ENCODE data around the gene ARAP2. TPM values are rescaled to one million over a fixed set of nuclear protein-coding genes. Genes with fewer than 3 reads are reported as not detected.

ARAP2 gene
- total and polyA plus RNA-seq, 11 donors: 0.38 to 17.0 (median 3.4) TPM

DNA sequence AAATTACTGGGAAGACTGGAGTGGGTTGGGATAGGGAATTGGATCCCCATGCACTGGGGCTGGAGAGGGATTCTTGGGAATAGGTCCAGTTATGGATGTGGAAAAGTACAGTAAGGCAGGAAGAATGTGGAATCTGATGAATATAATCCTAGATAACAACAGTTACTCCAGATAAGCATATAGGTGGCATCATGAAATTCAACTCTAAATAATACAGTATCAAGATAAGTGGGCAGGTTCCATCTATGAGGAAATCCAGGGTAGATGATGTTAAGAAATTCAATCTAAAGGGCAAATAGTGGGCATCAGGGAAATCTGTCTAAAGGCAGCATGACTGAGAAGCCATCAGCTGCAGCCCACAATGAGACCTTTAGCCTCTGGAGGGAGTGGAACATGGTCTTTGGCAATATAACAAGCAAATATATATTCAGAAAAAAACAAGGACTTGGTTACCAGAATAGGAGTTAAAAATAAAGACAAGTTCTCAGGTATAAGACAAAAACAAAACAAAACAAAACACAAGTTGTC lies 38.3 kb upstream of the ARAP2 start:
- intact Hi-C loops (cut with DNase I): no loop called here
- no peaks in the 10 kb centered on the region for H3K36me3 ChIP-seq

DNA sequence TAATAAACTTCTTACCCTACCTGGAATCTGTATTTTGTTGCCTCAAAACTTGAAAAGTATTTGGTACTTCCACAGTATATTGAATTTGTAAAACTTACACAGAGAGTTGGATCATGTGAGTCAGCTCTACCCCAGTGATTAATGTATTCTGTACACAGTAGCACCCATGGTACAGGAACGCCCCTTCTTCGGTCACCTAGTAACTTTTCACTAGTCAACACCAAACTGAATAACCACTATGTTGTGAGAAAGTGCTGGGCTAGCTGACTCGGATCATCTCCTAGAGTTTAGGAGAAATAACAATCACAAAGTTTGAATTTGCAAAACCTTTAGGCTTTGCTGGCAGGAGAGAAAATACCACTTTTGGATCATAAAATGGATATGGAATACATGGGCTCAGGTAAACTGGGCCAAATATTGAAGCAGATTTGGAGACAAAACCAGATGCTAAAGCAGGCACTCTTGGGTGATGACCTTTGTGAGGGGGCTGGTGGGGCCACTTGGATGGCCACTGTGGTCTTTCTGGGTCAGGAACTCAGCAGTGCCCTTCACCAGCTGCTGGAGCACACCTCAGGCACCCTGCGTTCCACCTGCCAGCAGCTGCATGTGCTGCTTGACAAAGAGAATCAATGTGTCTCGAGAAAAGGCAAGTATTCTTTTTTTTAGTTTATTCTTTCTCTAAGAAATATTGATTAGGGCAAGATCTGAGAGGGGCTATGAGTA lies 37.2 kb upstream of the ARAP2 start, which contains the start of gene DTHD1:
Gene DTHD1 (plus strand): TSS at position 233 of the 723 bp plus-strand sequence. CDS start 143 bp downstream, at position 376.
- no peaks in the 10 kb centered on the region for H3K27me3 ChIP-seq
- no peak for ATAC-seq
- H3K36me3 ChIP-seq: no peaks in the 10 kb centered on the region
- no peaks in the 10 kb centered on the region for H3K4me1 ChIP-seq
- peak within 1 kb of the TSS in 1 of 12 donors; percentile 21 for H3K27ac ChIP-seq
- peak within 1 kb of the TSS in 1 of 12 donors; percentile 33 for H3K4me3 ChIP-seq
- WGBS, 4 donors: 89 to 95% (median 92%) methylated on average over 5 of the region's 5 CpGs
- H3K9me3 ChIP-seq: no peaks in the 10 kb centered on the region
- peak in 1 of 5 donors; percentile 51 for DNase-seq
- TF ChIP-seq, protein P1, sequence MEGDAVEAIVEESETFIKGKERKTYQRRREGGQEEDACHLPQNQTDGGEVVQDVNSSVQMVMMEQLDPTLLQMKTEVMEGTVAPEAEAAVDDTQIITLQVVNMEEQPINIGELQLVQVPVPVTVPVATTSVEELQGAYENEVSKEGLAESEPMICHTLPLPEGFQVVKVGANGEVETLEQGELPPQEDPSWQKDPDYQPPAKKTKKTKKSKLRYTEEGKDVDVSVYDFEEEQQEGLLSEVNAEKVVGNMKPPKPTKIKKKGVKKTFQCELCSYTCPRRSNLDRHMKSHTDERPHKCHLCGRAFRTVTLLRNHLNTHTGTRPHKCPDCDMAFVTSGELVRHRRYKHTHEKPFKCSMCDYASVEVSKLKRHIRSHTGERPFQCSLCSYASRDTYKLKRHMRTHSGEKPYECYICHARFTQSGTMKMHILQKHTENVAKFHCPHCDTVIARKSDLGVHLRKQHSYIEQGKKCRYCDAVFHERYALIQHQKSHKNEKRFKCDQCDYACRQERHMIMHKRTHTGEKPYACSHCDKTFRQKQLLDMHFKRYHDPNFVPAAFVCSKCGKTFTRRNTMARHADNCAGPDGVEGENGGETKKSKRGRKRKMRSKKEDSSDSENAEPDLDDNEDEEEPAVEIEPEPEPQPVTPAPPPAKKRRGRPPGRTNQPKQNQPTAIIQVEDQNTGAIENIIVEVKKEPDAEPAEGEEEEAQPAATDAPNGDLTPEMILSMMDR (IDR thresholded peaks at IDR 0.05): no peak
- TF ChIP-seq POLR2A (IDR thresholded peaks at IDR 0.05): no peak
- intact Hi-C loops (cut with DNase I): no loop called here

More for the DNA sequence above, 38.3 kb upstream of the ARAP2 start:
- peak overlapping the region in 1 of 12 donors; percentile 21 for H3K27ac ChIP-seq
- no peaks in the 10 kb centered on the region for H3K9me3 ChIP-seq
- DNase-seq (no peak), ATAC-seq (no peak)
- H3K27me3 ChIP-seq: no peaks in the 10 kb centered on the region
- peak overlapping the region in 1 of 12 donors; percentile 33 for H3K4me3 ChIP-seq
- no peaks in the 10 kb centered on the region for H3K4me1 ChIP-seq
- TF ChIP-seq, protein P1 (IDR thresholded peaks at IDR 0.05): no peak
- no peak for TF ChIP-seq POLR2A (IDR thresholded peaks at IDR 0.05)

DNA sequence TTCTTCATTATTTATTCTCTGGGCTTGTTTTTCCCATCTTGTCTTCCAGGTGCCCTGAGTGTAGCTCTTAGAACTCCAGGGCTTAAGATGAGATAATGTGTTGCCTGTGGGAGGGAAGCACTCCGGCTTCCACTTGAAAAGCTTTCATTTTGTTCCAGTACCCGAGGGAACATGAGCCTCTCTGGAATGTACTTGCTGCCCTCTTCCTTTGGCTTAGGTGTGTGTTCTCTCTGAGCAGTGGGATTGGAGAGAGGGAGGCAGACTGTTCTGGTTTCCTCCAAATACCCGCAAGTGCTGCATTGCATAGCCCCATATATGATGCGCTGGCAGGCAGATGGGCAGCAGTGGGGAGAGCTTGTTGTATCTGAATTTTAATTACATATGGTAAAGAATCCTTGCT lies 36.2 kb upstream of the ARAP2 start:
- ATAC-seq (no peak), DNase-seq (no peak)
- intact Hi-C loops (cut with DNase I): no loop called here
- H3K9me3 ChIP-seq: no peaks in the 10 kb centered on the region
- 41 to 48% (median 43%) methylated on average over 4 of the region's 4 CpGs for WGBS, 4 donors
- no peaks in the 10 kb centered on the region for H3K36me3 ChIP-seq
- no peaks in the 10 kb centered on the region for H3K27me3 ChIP-seq
- H3K27ac ChIP-seq: no peak overlapping the region
- no peak for TF ChIP-seq POLR2A (IDR thresholded peaks at IDR 0.05)
- TF ChIP-seq, protein P1 (IDR thresholded peaks at IDR 0.05): no peak
- no peak overlapping the region for H3K4me3 ChIP-seq
- no peaks in the 10 kb centered on the region for H3K4me1 ChIP-seq

DNA sequence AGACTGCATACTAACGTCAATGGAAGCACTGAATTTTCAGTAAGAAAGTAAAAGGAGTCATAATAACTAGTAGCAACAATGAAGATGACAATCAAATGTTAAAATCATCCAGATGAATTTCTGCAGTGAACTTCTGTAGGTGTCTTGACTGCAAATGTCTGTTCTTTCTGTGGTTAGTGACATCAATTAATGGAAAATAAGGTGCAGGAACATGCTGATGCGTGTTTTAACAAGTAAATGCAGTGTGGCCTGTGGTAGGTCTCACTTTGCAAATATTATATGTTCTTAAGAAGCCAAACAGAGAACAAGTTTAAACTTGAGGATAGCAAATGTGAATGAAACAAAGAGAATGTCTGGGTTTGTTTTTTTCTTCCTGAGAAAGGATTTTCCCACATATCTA lies 34.5 kb upstream of the ARAP2 start:
- Histone ChIP-seq H3K27me3 (no peaks in the 10 kb centered on the region), H3K9me3 (no peaks in the 10 kb centered on the region), H3K4me1 (no peaks in the 10 kb centered on the region), H3K36me3 (no peaks in the 10 kb centered on the region), H3K4me3 (no peak overlapping the region), H3K27ac (no peak overlapping the region)
- no peak for ATAC-seq
- intact Hi-C loops (cut with DNase I): no loop called here
- TF ChIP-seq, protein P1 (IDR thresholded peaks at IDR 0.05): no peak
- TF ChIP-seq POLR2A (IDR thresholded peaks at IDR 0.05): no peak
- WGBS, 4 donors: 71 to 83% (median 79%) methylated on average over 2 of the region's 2 CpGs
- DNase-seq: no peak
